Stimulated activated CD4-positive, alpha-beta T cell treated with anti-CD3 and anti-CD28 coated beads, Interleukin-1b, Interleukin-23, amount 100 ng/mL, for 4 hours (primary cell): ENCODE measurements around the gene HLA-DOB.
"Not testable (repeated sequence)": the region's sequence is repeated elsewhere in the genome, so short reads cannot be mapped to it uniquely, and the experiment has no call there.

Source experiments
- DNase-seq, 2 donors: peaks; one replicate each; pipeline ENCODE4 v3.0.0-alpha.2; 2020; ENCODE audit warnings: low read depth in 2 of 2

Gene HLA-DOB

DNA sequence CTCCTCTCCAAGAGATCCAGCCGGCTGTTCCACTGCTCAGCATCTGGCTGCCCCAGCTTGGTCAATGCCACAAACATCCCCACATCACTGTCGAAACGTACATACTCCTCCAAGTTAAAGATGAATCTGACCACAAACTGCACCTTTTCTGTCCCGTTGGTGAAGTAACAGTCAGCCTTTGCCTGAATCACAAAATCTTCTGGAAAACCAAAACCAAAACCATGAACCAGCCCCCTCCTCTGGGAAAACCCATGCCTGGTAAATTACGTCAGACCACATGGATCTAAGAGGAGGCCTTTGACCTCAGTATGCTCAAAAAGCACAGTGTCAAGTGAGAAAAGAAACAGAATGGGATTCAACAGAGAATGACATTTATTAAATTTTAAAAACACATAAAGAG, 1.7 kb downstream of the HLA-DOB start:
- DNase-seq: no peak

DNA sequence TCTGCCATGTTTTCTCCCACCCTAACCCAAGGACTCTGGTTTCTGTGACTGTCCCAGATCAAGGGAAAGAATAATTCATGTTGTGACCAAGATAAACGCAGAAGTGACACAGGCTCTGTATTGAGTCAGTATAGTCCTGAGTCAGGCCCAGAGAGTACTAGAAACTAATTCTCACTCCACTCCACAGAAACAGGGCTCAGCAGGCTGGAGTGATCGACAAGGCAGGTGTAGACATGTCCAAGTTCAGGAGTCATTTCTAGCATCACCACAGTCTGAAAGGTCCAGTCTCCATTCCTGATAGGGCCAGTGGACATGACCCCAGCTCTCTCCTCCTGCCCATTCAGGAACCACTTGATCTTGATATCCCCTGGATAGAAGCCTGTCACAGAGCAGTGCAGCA, 2.7 kb downstream of the HLA-DOB start:
- no peak for DNase-seq

DNA sequence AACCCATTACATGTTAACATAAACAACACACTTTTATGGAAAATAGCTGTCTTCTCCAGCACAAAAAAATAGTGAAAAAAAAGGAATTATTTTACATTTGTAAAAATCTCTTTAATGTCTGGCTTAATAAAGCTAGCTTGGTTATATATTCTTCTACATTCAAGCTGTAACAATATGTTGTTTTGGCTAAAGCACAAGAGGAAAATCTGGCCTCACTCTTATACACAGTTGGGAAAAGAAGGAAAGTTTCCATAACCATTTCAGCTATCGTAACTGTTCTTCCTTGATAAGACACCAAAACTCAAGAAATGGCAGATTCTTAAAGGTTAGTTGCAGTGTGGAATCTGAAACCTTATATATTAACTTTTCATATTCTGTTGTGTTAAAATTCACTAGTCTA, 7.6 kb downstream of the HLA-DOB start:
- no peak for DNase-seq

DNA sequence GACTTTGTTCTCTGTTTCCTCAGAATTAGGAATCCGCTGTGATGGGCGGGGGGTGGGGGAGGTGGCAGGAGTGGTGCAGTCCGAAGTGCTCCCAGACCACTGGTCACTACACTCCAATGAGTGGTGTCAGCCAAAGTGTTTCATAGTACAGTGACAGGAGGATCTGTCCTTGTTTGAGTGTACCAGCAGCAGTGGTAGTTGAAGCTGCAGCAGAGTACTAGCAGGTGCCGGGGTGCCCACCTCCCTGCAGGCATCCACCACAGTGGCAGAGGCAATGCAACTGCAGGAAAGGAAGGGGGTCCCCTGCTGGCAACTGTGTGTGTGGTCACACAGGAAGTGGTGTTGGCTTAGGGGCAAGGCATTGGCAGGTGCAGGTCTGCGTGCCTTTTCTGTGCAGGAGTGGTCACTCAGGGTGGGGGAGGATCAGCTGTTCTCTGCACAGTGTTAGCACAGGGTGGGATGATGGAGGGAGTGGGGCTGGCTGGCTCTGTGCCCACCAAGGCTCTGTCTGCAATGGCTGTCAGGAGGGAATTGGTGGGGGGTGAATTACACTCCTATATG, 9.7 kb downstream of the HLA-DOB start:
- no peak for DNase-seq

DNA sequence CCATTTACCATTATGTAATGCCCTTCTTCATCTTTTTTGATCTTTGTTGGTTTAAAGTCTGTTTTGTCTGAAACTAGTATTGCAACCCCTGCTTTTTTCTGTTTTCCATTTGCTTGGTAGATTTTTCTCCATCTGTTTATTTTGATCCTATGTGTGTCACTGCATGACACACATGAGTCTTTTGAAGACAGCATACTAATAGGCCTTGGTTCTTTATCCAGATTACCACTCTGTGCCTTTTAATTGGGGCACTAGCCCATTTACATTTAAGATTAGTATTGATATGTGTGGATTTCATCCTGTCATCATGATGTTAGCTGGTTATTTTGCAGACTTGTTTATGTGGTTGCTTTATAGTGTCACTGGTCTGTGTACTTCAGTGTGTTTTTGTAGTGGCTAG, 11.4 kb downstream of the HLA-DOB start:
- not testable (repeated sequence) for DNase-seq

DNA sequence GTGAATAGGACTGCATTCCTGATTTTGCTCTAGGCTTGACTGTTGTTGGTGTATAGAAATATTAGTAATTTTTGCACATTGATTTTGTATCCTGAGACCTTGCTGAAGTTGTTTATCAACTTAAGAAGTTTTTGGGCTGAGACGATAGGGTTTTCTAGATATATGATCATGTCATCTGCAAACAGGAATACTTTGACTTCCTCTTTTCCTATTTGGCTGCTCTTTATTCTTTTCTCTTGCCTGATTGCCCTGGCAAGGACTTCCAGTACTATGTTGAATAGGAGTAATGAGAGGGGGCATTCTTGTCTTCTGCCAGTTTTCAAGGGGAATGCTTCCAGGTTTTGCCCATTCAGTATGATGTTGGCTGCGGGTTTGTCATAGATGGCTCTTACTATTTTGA, 13.4 kb downstream of the HLA-DOB start:
- no peak for DNase-seq

DNA sequence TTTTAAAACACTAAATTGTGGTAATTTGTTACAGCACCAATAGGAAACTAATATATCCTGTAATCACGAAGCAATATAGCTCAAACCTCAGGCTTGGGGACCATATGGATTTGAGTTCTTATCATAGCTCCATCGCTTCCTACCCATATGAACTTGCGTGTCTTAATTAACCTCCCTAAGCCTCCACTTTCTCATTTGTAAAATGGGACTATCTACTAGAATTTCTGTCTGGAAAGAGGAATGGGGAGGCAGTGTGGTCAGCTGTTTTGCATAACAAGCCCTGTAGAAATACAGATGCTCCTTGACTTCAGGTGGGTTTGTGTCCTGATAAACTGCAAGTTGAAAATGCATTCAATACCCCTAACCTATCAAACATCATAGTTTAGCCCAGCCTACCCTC, 17.1 kb downstream of the HLA-DOB start:
- DNase-seq: no peak

DNA sequence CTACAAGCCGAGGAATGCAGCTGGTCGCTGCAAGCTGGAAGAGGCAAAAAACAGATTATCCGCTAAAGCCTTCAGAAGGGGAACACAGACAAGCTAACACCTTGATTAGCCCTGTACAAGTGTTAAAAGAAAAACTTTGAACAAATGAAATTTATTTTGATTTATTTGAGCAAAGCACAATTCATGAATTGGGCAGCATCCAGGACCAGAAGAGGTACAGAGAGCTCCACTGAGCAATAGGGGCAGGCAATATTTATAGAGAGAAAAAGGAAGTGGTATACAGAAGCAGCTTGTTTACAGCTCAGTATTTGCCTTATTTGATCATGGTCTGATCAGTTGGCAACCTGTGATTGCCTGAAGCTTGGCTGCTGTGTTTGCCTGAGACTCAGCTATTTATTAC, 17.6 kb downstream of the HLA-DOB start:
- DNase-seq: no peak

DNA sequence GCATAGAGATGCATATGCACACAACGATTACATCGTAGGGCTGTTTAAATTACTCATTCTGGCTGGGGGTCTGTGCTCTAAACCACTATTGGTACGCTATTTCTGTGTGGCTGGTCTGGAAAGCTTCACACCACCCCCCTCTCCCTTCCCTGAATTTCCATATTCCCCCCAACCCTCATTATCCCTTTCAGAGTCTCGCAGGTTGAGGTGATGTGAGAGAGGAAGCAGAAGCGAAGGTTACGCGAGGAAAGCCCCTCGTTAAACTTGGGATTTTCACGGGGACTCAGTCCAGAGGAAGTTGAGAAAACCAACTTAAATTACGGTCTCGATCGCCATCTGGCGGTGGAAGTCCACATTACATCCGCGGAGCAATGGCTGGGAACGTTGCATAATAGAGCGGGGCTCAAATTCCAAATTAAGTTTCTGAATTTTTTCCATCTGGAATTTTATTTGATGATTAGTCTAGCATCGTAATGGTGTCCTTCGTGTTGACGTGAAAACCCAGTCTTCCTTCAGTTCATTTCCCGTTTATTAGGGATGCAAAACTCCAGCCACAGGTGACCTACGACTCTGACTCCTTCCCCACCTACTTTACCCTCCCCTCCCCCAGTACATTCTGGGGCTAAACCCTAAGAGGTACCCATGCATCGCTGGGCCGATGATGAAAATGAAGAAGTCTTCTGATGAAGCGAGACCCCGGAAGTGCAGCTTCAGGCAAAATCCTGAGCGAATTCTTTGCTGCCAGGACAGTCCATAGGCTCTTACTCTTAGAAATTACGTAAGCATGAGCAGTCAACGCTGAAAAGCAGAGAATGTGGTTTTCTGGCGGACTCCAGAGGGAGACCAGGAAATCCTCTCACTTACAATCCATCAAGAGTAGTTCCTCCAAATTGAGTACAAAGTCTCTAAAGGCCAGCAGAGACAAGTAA, 19.7 kb downstream of the HLA-DOB start:
- DNase-seq: peak; percentile 80

DNA sequence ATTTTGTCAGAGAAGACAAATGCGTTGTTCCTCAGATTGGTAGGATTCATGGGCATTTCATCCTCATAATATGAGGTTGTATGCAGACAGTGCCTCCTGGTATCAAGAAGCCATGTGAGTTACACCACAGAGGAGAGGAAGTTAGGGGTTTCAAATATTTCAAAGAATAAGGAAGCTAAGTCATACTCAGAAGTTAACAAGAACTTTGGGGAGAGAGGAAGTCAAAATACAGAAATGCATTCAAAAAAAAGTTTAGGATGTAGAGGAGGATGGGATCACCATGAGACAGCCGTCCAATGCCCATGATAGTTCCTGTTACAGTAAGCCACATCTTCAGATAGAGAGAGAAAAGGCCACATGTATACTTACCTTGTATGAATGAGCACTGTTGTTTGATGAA, 22.3 kb downstream of the HLA-DOB start:
- DNase-seq: no peak

DNA sequence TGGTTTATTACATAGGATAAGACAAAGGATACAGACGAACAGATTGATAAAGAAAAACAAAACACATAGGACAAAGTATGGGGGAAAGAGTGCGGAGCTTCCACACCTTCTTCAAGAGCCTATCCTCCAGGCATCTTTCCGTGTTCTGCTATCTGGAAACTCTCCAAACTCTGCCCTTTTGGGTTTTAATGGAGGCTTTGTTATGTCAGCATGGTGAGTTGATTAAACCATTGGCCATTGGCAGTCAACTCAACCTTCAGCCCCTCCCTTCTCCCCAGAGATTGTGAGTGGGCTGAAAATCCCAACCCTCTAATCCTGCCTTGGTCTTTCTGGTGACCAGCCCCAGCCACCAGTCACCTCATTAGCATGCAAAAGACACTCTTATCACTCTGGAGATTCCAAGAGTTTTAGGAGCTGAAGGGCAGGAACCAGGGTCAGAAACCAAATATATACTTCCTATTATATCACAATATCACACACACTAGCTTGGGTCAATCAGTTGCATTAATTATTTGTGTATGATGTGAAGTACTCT, 23.8 kb downstream of the HLA-DOB start:
- DNase-seq: no peak

DNA sequence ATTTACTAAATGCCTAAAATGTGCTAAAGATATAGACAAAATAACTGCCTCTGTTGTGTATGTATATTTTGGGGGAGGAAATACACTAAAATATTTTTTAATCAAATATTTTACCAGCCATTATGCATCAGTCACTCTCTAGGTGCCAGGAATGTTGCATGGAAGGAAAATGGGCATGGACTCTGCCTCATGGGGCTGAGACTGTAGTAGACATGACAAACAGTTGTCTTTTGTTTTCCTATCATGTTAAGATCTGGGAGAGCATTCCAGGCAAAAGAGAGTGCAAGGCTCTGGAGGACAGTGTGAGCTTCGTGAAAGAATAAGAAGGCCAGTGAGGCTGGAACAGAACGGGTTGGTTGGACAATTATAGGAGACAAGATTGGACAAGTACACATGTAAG, 26.5 kb downstream of the HLA-DOB start:
- DNase-seq: no peak

DNA sequence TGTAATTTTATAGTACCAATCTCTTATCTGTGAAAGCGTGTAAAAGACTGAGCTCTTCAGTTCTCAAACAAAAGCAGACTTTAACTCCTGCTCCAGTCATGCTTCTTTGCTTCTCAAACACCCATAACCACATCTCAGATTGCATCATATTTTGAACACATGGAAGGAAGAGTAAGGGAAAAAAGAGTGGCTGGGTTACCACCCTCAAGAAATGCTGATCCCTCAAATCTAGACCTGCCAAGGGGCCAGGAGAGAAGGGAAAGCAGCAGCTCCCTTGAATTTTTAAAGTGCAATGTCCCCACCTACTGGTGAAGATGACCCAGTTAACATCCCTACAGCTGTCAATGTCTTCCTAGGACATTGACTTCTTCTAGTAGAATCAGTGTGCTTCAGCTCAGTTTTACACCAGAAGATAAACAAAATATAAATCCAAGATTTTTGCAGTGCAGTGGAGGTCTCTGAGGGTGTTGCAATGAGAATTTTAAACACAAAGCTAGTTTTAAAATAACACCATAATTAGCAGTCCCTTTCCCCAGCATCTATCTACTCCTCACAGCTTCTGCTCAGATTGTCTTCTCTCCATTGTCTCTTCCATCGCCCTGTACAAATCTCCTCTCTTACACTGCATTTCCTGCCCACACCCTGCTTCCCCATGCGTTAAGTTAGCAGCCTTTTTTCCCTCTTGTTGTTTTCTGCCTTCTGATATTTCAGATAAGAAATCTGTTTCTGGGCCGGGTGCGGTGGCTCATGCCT, 30.8 kb downstream of the HLA-DOB start:
- DNase-seq: peak in 1 of 2 donors; percentile 18

DNA sequence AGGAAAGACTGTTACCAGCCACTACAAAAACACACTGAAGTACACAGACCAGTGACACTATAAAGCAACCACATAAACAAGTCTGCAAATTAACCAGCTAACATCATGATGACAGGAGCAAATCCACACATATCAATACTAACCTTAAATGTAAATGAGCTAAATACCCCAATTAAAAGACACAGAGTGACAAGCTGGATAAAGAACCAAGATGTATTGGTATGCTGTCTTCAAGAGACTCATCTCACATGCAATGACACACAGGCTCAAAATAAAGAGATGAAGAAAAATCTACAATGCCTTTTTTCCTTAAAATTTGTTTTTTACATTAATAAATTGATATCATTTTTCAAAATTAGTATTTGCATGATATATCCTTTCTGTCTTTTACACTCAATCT, 33.9 kb downstream of the HLA-DOB start:
- not testable (repeated sequence) for DNase-seq

DNA sequence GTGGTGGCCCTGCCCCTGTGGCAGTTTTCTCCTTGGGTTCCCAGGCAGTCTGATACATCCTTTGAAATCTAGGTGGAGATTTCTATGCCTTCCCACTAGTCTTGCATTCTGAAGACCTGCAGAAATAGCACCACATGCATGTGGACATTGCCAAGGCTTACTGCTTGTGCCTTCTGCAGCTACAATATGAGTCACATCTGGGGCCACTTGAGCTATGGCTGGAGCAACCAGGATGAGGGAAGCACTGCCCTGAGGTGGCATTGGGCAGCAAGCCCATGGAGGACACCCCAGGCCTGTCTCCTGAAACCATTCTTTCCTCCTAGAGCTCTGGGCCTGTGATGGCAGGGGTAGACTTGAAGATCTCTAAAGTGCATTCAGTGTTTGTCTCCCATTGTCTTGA, 37.8 kb downstream of the HLA-DOB start:
- no peak for DNase-seq

DNA sequence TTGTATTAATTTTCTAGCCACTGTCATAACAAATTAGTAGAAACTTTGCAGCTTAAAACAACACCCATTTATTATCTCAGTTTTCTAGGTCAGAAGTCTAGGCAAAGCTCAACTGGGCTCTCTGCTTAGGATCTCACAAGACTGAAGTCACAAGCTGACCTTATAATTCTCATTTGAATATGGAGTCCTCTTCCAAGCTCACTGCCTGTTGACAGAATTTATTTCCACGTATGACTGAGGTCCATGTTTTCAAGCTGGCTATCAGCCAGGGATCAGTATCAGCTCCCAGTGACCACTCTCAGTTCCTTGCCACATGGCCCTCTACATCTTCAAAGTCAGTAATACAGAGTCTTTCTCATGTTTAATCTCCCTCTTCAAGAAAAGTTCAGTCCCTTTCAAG, 41.7 kb downstream of the HLA-DOB start:
- no peak for DNase-seq

DNA sequence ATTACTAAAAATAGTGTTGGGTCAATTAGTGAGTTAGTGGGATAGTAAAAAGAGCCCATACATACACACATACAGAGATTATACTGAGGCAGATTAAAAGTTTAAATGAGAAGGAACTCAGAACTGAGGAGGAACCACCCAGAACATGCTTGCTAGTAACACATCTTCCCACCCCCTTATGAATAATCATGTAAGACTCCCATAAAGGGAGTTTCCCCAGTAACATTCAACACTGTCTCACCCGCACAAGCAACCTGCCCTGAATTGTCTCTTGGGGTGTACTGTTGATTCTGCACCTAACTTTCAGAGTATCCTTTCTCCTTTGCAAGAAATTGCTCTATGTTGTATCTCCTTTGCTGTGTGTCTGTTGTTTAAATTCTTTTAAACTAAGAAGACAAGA, 42.4 kb downstream of the HLA-DOB start:
- DNase-seq: no peak

DNA sequence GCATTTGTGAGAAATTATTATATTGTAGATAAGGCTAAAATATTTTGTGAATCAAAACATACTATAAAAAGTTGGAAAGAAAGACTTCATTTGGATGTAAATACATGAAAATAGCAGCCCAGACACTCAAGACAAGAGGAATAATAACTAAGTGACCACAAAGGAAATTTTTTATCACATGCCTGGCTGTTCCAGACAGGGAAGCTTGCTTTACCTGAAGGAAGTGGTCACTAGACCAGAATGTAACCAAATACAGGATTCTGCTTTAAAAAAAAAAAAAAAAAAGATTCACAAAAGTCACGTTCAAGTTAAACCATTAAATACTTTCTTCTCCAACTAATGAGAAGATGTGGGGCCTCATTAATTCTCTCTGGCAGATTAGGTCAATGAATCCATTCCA, 44.1 kb downstream of the HLA-DOB start:
- no peak for DNase-seq

DNA sequence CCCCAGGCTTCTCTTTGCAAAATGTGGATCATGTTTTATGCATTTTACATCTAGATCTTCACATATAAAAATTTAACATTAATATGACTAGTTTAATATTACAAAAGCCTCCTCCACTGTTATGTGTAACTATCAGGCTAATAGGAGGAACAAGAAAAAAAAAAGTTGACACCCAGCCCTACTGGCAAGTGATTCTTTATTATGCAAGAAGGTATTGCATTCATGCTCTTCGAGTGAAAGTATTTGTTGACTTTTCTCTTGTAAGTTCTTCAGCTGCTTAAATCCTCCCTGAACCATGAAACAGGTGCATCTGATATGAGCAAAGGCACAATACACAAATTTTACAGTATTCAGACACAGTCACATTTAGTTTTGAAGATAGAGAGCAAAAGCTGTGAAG, 52.8 kb downstream of the HLA-DOB start:
- no peak for DNase-seq

DNA sequence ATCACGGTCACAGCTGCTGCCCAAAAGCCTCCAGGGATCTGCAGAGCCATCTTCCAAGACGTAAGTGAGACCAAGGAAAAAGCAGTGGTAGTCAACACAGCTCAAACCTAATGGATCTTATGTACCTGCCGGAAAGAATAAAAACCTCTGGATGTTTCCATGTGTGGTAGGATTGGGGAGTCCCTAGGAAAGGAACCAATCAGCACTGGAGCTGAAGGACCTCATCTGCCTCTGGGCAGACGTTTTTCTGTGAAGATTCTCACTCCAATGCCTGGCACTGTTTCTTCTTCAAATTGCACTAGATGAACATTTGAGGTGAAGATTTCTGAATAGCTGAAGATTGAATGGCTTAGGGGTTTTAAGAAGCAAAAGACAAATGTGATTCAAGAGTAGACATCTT, 53.4 kb downstream of the HLA-DOB start, which contains the start of gene HLA-DQB2:
Gene HLA-DQB2 (minus strand): TSS at position 112 of the 400 bp plus-strand sequence. CDS start 62 bp downstream, at position 50.
- no peak for DNase-seq
